MCF 10A (cell line): ENCODE measurements around the gene NUP85. TPM values are rescaled to one million over a fixed set of nuclear protein-coding genes. Genes with fewer than 3 reads are reported as not detected.

Experiments used
- BruUV-seq: library from RNA; stranded (reverse); fragments of 400-500 nt; replicated peaks from 2 replicates; lab custom pipeline; 2021; lab: Mats Ljungman, UMichigan
- CTCF ChIA-PET: fragments of 300-600 bp; sonication (Branson Sonifier 250); formaldehyde crosslinking; extraction: SDS; loops from one replicate; lab custom pipeline; 2021; ENCODE audit warnings: antibody characterized with exemption, inconsistent platforms; lab: Yijun Ruan, JAX
- POLR2A ChIA-PET: fragments of 300-600, 350-650 bp; sonication (Branson Sonifier 250); formaldehyde crosslinking; extraction: SDS; loops from one replicate; lab custom pipeline; 2020; ENCODE audit warnings: antibody characterized with exemption, inconsistent platforms; lab: Yijun Ruan, JAX
- DNase-seq: peaks from one replicate; pipeline ENCODE4 v3.0.0-alpha.2; 2018; ENCODE audit not compliant: unreplicated experiment
- H3K27ac Mint-ChIP-seq: one replicate; pipeline ENCODE4 v1.8.0; 2022; ENCODE audit warnings: mild to moderate bottlenecking, low read depth, mixed read lengths; ENCODE audit not compliant: unreplicated experiment
- H3K27me3 Mint-ChIP-seq: one replicate; pipeline ENCODE4 v1.8.0; 2022; ENCODE audit warnings: mixed read lengths; ENCODE audit not compliant: insufficient read depth, unreplicated experiment
- H3K36me3 Mint-ChIP-seq: one replicate; pipeline ENCODE4 v1.8.0; 2022; ENCODE audit warnings: mild to moderate bottlenecking, moderate library complexity, mixed read lengths; ENCODE audit not compliant: insufficient read depth, unreplicated experiment
- H3K4me1 Mint-ChIP-seq: one replicate; pipeline ENCODE4 v1.8.0; 2022; ENCODE audit warnings: mixed read lengths; ENCODE audit not compliant: insufficient read depth, unreplicated experiment
- H3K4me3 Mint-ChIP-seq: one replicate; pipeline ENCODE4 v1.8.0; 2022; ENCODE audit warnings: mild to moderate bottlenecking, moderate library complexity, mixed read lengths; ENCODE audit not compliant: unreplicated experiment
- H3K9me3 Mint-ChIP-seq: one replicate; pipeline ENCODE4 v1.8.0; 2022; ENCODE audit warnings: mixed read lengths; ENCODE audit not compliant: unreplicated experiment
- CTCF ChIP-seq: fragments of 200-600 bp; IDR thresholded peaks from one replicate; pipeline ENCODE4 v1.8.0; 2022; ENCODE audit warnings: antibody characterized with exemption, mild to moderate bottlenecking; ENCODE audit not compliant: unreplicated experiment
- intact Hi-C: fragments of 100-400 bp; cut with micrococcal nuclease; formaldehyde crosslinking; loops from 2 replicates; pipeline ENCODE4 v1.14.1; 2022
- total RNA-seq: library from RNA; stranded (reverse); gene quantifications from 2 replicates; pipeline ENCODE4 v1.2.3, GENCODE V29; 2022

NUP85 gene
- total RNA-seq, 1 experiment from 2014 or later, result 42.3 TPM

DNA sequence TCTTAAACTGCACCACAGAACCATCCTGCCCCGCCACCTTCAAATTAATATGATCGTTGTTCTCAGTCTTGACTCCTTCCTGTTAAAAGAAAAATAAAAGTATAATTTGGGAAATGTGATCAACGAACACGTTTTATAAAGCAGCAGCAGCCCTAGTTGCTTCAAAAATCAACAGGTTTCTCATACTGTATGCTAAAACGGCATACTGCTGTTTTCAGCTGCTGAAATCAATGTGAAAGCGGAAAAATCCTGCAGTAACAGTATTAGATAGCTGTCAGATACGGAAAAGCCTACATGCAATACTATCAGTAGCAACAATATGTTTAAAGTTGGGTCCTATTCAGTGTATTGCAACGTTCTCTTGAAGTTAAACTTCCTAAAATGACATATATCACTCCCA lies 24.4 kb upstream of the NUP85 start:
- intact Hi-C loops, result no loop called here
- ChIA-PET POLR2A (interaction anchor here (0.6 to 2.4 kb wide), 23 partner anchors 10 to 308 kb away, joined by 3 to 19 read pairs (median 5); partner anchors contain the start of genes ARMC7, JPT1, KCTD2 and NUP85), CTCF (interaction anchor here (0.7 to 1.4 kb wide), 4 partner anchors 9 to 122 kb away, joined by 4 to 6 read pairs (median 4); no protein-coding TSS in a partner anchor)
- DNase-seq, result no peak
- peaks cover 58% of the 10 kb centered on the region for H3K36me3 Mint-ChIP-seq
- no peaks in the 10 kb centered on the region for H3K27me3 Mint-ChIP-seq
- peak overlapping the region; percentile 77 for H3K27ac Mint-ChIP-seq
- no peak for TF ChIP-seq CTCF
- peaks cover 20% of the 10 kb centered on the region for H3K4me1 Mint-ChIP-seq
- H3K4me3 Mint-ChIP-seq, result peak overlapping the region; percentile 80
- no TSS peak for BruUV-seq
- H3K9me3 Mint-ChIP-seq, result peaks cover 6% of the 10 kb centered on the region

DNA sequence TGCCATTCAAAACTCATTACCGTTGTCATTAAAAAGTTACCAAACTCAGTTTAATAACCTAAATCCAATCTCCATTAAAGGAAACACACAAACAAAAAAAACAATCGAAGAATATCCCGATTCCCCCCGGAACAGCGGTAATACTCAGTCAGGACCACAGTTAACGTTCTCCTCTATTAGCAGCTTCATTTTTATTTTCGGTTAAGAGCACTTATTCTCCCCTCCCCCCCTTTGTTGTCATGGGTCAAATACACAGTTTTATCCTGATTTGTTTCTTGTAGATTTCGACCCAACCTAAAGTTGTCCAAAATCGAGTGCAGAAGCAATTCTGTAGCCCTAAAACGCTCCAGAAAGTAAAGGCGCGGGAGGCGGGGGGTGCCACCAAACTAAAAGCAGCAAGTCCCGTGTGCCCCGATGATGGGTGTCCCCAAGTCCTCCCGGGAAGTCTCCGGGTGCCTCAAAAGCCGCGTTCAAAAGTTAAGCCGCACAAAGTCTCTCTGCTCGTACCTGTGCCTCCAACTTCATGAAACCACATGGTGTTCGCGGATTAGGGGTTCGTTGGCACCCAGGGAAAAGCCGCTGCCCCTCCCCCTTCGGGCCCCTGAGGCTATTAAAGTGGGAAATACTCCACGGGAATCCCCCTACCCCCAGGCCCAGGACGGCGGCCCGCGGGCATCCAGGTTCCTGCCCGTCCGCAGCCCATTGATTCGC lies 23.7 kb upstream of the NUP85 start:
- CTCF ChIA-PET, result interaction anchor here (0.9 to 1.4 kb wide), 2 partner anchors 65 to 67 kb away, joined by 4 to 6 read pairs; no protein-coding TSS in a partner anchor
- intact Hi-C loops, result no loop called here
- TSS peak; percentile 34 for BruUV-seq
- Mint-ChIP-seq H3K4me1 (peaks cover 20% of the 10 kb centered on the region), H3K9me3 (peaks cover 6% of the 10 kb centered on the region), H3K4me3 (peak overlapping the region; percentile 80), H3K27me3 (no peaks in the 10 kb centered on the region), H3K27ac (peak overlapping the region; percentile 77), H3K36me3 (peaks cover 52% of the 10 kb centered on the region)
- peak; percentile 25 for DNase-seq
- TF ChIP-seq CTCF, result no peak
- POLR2A ChIA-PET, result interaction anchor here (0.6 to 2.4 kb wide), 20 partner anchors 9 to 267 kb away, joined by 3 to 19 read pairs (median 5); partner anchors contain the start of genes ARMC7, JPT1, KCTD2 and NUP85

GRCh38 chr17:75182319-75182568 lies 23.2 kb upstream of the NUP85 start:
- ChIA-PET CTCF (interaction anchor here (2.2 kb wide), 1 partner anchor 68 kb away, joined by 7 read pairs; no protein-coding TSS in a partner anchor), POLR2A (interaction anchor here (1.2 to 1.3 kb wide), 2 partner anchors 9 to 58 kb away, joined by 3 to 10 read pairs; no protein-coding TSS in a partner anchor)
- DNase-seq, result no peak
- H3K4me1 Mint-ChIP-seq, result peaks cover 20% of the 10 kb centered on the region
- H3K4me3 Mint-ChIP-seq, result peak overlapping the region; percentile 80
- intact Hi-C loops, result no loop called here
- peaks cover 6% of the 10 kb centered on the region for H3K9me3 Mint-ChIP-seq
- BruUV-seq, result no TSS peak
- peak overlapping the region; percentile 77 for H3K27ac Mint-ChIP-seq
- no peaks in the 10 kb centered on the region for H3K27me3 Mint-ChIP-seq
- TF ChIP-seq CTCF, result no peak
- H3K36me3 Mint-ChIP-seq, result peaks cover 47% of the 10 kb centered on the region
